ENCODE results near the gene TUG1. TPM values are rescaled to one million over a fixed set of nuclear protein-coding genes. Genes with fewer than 3 reads are reported as not detected.

TUG1 gene
- total and polyA plus RNA-seq, 9 of the 15 experiments (the other 6 are each of a cell fraction or from before 2014, with no cell fraction given): 24.7 to 132 (median 58.9) TPM

DNA sequence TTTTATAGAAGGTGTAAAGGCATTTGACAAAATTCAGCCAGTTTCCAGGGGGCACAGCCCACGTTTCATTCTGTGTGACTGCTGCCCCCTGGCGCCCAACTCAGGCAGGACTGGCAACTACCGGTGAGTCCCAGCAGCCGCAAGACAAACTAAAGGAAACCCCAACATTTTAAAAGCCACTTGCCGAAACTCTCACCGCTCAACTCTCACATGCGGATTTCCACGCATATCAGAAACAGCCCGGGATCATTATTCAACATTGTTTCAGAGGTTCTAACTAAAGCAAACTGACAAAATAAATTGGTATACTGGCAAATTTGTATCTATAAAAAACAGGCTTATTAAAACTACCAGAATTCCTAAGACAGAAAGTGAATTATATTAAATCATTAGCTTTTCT, 48.7 kb upstream of the TUG1 start (continued):
- TF ChIP-seq, protein P1, sequence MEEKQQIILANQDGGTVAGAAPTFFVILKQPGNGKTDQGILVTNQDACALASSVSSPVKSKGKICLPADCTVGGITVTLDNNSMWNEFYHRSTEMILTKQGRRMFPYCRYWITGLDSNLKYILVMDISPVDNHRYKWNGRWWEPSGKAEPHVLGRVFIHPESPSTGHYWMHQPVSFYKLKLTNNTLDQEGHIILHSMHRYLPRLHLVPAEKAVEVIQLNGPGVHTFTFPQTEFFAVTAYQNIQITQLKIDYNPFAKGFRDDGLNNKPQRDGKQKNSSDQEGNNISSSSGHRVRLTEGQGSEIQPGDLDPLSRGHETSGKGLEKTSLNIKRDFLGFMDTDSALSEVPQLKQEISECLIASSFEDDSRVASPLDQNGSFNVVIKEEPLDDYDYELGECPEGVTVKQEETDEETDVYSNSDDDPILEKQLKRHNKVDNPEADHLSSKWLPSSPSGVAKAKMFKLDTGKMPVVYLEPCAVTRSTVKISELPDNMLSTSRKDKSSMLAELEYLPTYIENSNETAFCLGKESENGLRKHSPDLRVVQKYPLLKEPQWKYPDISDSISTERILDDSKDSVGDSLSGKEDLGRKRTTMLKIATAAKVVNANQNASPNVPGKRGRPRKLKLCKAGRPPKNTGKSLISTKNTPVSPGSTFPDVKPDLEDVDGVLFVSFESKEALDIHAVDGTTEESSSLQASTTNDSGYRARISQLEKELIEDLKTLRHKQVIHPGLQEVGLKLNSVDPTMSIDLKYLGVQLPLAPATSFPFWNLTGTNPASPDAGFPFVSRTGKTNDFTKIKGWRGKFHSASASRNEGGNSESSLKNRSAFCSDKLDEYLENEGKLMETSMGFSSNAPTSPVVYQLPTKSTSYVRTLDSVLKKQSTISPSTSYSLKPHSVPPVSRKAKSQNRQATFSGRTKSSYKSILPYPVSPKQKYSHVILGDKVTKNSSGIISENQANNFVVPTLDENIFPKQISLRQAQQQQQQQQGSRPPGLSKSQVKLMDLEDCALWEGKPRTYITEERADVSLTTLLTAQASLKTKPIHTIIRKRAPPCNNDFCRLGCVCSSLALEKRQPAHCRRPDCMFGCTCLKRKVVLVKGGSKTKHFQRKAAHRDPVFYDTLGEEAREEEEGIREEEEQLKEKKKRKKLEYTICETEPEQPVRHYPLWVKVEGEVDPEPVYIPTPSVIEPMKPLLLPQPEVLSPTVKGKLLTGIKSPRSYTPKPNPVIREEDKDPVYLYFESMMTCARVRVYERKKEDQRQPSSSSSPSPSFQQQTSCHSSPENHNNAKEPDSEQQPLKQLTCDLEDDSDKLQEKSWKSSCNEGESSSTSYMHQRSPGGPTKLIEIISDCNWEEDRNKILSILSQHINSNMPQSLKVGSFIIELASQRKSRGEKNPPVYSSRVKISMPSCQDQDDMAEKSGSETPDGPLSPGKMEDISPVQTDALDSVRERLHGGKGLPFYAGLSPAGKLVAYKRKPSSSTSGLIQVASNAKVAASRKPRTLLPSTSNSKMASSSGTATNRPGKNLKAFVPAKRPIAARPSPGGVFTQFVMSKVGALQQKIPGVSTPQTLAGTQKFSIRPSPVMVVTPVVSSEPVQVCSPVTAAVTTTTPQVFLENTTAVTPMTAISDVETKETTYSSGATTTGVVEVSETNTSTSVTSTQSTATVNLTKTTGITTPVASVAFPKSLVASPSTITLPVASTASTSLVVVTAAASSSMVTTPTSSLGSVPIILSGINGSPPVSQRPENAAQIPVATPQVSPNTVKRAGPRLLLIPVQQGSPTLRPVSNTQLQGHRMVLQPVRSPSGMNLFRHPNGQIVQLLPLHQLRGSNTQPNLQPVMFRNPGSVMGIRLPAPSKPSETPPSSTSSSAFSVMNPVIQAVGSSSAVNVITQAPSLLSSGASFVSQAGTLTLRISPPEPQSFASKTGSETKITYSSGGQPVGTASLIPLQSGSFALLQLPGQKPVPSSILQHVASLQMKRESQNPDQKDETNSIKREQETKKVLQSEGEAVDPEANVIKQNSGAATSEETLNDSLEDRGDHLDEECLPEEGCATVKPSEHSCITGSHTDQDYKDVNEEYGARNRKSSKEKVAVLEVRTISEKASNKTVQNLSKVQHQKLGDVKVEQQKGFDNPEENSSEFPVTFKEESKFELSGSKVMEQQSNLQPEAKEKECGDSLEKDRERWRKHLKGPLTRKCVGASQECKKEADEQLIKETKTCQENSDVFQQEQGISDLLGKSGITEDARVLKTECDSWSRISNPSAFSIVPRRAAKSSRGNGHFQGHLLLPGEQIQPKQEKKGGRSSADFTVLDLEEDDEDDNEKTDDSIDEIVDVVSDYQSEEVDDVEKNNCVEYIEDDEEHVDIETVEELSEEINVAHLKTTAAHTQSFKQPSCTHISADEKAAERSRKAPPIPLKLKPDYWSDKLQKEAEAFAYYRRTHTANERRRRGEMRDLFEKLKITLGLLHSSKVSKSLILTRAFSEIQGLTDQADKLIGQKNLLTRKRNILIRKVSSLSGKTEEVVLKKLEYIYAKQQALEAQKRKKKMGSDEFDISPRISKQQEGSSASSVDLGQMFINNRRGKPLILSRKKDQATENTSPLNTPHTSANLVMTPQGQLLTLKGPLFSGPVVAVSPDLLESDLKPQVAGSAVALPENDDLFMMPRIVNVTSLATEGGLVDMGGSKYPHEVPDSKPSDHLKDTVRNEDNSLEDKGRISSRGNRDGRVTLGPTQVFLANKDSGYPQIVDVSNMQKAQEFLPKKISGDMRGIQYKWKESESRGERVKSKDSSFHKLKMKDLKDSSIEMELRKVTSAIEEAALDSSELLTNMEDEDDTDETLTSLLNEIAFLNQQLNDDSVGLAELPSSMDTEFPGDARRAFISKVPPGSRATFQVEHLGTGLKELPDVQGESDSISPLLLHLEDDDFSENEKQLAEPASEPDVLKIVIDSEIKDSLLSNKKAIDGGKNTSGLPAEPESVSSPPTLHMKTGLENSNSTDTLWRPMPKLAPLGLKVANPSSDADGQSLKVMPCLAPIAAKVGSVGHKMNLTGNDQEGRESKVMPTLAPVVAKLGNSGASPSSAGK (IDR thresholded peaks at IDR 0.05): no peak
- TF ChIP-seq CBX1 (IDR thresholded peaks at IDR 0.05; ENCODE audit: low read depth) (no peak), KDM1A (IDR thresholded peaks at IDR 0.05) (no peak), ARID1B (IDR thresholded peaks at IDR 0.05) (no peak), HIVEP1 (CRISPR knock-in tag; IDR thresholded peaks at IDR 0.05) (no peak), KDM2B (CRISPR knock-in tag; IDR thresholded peaks at IDR 0.05) (no peak), ZFP1 (CRISPR knock-in tag; IDR thresholded peaks at IDR 0.05) (no peak)
- TF ChIP-seq, protein P2, sequence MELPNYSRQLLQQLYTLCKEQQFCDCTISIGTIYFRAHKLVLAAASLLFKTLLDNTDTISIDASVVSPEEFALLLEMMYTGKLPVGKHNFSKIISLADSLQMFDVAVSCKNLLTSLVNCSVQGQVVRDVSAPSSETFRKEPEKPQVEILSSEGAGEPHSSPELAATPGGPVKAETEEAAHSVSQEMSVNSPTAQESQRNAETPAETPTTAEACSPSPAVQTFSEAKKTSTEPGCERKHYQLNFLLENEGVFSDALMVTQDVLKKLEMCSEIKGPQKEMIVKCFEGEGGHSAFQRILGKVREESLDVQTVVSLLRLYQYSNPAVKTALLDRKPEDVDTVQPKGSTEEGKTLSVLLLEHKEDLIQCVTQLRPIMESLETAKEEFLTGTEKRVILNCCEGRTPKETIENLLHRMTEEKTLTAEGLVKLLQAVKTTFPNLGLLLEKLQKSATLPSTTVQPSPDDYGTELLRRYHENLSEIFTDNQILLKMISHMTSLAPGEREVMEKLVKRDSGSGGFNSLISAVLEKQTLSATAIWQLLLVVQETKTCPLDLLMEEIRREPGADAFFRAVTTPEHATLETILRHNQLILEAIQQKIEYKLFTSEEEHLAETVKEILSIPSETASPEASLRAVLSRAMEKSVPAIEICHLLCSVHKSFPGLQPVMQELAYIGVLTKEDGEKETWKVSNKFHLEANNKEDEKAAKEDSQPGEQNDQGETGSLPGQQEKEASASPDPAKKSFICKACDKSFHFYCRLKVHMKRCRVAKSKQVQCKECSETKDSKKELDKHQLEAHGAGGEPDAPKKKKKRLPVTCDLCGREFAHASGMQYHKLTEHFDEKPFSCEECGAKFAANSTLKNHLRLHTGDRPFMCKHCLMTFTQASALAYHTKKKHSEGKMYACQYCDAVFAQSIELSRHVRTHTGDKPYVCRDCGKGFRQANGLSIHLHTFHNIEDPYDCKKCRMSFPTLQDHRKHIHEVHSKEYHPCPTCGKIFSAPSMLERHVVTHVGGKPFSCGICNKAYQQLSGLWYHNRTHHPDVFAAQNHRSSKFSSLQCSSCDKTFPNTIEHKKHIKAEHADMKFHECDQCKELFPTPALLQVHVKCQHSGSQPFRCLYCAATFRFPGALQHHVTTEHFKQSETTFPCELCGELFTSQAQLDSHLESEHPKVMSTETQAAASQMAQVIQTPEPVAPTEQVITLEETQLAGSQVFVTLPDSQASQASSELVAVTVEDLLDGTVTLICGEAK (IDR thresholded peaks at IDR 0.05): no peak
- TF ChIP-seq, protein P2 (CRISPR knock-in tag; IDR thresholded peaks at IDR 0.05): no peak
